ENCODE data around the gene SYNJ2.

SYNJ2 gene

GRCh38 chr6:158056355-158056754, 74.7 kb downstream of the SYNJ2 start:
- TF ChIP-seq CTCF (IDR thresholded peaks at IDR 0.05; ENCODE audit: control insufficient read depth, insufficient read depth, low read depth, low read length, missing control alignments), result no peak
- no peak overlapping the region for H3K4me3 ChIP-seq (ENCODE audit: control insufficient read depth, low read depth, low read length)
- no peak for DNase-seq (ENCODE audit: low read depth)

- no peak for TF ChIP-seq CTCF (IDR thresholded peaks at IDR 0.05; ENCODE audit: control insufficient read depth, insufficient read depth, low read depth, low read length, missing control alignments)
- DNase-seq (ENCODE audit: low read depth), result no peak
- no peak overlapping the region for H3K4me3 ChIP-seq (ENCODE audit: control insufficient read depth, low read depth, low read length)
Measured at GRCh38 chr6:158056804-158057203, 75.1 kb downstream of the SYNJ2 start.

GRCh38 chr6:158057213-158057987, 75.7 kb downstream of the SYNJ2 start:
- no peak overlapping the region for H3K4me3 ChIP-seq (ENCODE audit: control insufficient read depth, low read depth, low read length)
- no peak for TF ChIP-seq CTCF (IDR thresholded peaks at IDR 0.05; ENCODE audit: control insufficient read depth, insufficient read depth, low read depth, low read length, missing control alignments)
- DNase-seq (ENCODE audit: low read depth), result peak; percentile 90

- H3K4me3 ChIP-seq (ENCODE audit: control insufficient read depth, low read depth, low read length), result no peak overlapping the region
- no peak for TF ChIP-seq CTCF (IDR thresholded peaks at IDR 0.05; ENCODE audit: control insufficient read depth, insufficient read depth, low read depth, low read length, missing control alignments)
Measured at GRCh38 chr6:158058171-158058651, 76.5 kb downstream of the SYNJ2 start.

GRCh38 chr6:158059108-158059507, 77.4 kb downstream of the SYNJ2 start:
- no peak for DNase-seq (ENCODE audit: low read depth)
- no peak for TF ChIP-seq CTCF (IDR thresholded peaks at IDR 0.05; ENCODE audit: control insufficient read depth, insufficient read depth, low read depth, low read length, missing control alignments)
- no peak overlapping the region for H3K4me3 ChIP-seq (ENCODE audit: control insufficient read depth, low read depth, low read length)

More at GRCh38 chr6:158058171-158058651, 76.5 kb downstream of the SYNJ2 start:
- DNase-seq (ENCODE audit: low read depth), result no peak

GRCh38 chr6:158060455-158061360, 79.0 kb downstream of the SYNJ2 start:
- peak; percentile 83 for DNase-seq (ENCODE audit: low read depth)
- TF ChIP-seq CTCF (IDR thresholded peaks at IDR 0.05; ENCODE audit: control insufficient read depth, insufficient read depth, low read depth, low read length, missing control alignments), result no peak
- no peak overlapping the region for H3K4me3 ChIP-seq (ENCODE audit: control insufficient read depth, low read depth, low read length)

Data from AG09309 (cell line).